KMS-11 (cell line): Measurements from ENCODE around the gene MAP3K8.

Experiments used
- H2AFZ ChIP-seq: fragments of 200-600 bp; sonication (generic); 2 replicates; pipeline ENCODE4 v1.6.1; 2016; ENCODE audit warnings: antibody characterized with exemption, mixed run types, low read depth
- H3K27ac ChIP-seq: fragments of 200-600 bp; sonication (generic); 2 replicates; pipeline ENCODE4 v1.6.1; 2016; ENCODE audit warnings: mild to moderate bottlenecking, mixed run types
- H3K27me3 ChIP-seq: fragments of 200-600 bp; sonication (generic); 2 replicates; pipeline ENCODE4 v1.6.1; 2017; ENCODE audit warnings: mild to moderate bottlenecking, low read depth, mixed run types, moderate library complexity; ENCODE audit not compliant: insufficient read depth
- H3K36me3 ChIP-seq: fragments of 200-600 bp; sonication (generic); 2 replicates; pipeline ENCODE4 v1.6.1; 2017; ENCODE audit warnings: mild to moderate bottlenecking, mixed run types; ENCODE audit not compliant: insufficient read depth
- H3K4me1 ChIP-seq: fragments of 200-600 bp; sonication (generic); 2 replicates; pipeline ENCODE4 v1.6.1; 2016; ENCODE audit warnings: mild to moderate bottlenecking, low read depth, mixed run types; ENCODE audit not compliant: poor library complexity, severe bottlenecking
- H3K4me2 ChIP-seq: fragments of 200-600 bp; sonication (generic); 2 replicates; pipeline ENCODE4 v1.7.0; 2016; ENCODE audit warnings: mild to moderate bottlenecking, mixed run types
- H3K4me3 ChIP-seq: fragments of 200-600 bp; sonication (generic); IDR thresholded peaks from 2 replicates; pipeline ENCODE4 v1.6.1; 2017; ENCODE audit warnings: low read depth, low read length, mixed read lengths; ENCODE audit not compliant: insufficient read depth
- H3K79me2 ChIP-seq: fragments of 200-600 bp; sonication (generic); 2 replicates; pipeline ENCODE4 v1.6.1; 2016; ENCODE audit warnings: low read depth, mixed run types; ENCODE audit not compliant: insufficient read depth
- H3K9ac ChIP-seq: fragments of 200-600 bp; sonication (generic); 2 replicates; pipeline ENCODE4 v1.6.1; 2016; ENCODE audit warnings: mild to moderate bottlenecking, mixed run types
- H4K20me1 ChIP-seq: fragments of 200-600 bp; sonication (generic); 2 replicates; pipeline ENCODE4 v1.6.1; 2016; ENCODE audit warnings: mild to moderate bottlenecking, mixed run types; ENCODE audit not compliant: insufficient read depth
- CTCF ChIP-seq: fragments of 200-600 bp; sonication (generic); conservative IDR thresholded peaks from 2 replicates; pipeline ENCODE4 v1.6.1; 2017; ENCODE audit warnings: low read depth, mild to moderate bottlenecking, antibody characterized with exemption, low read length, moderate library complexity, mixed read lengths

The MAP3K8 gene

GRCh38 chr10:30456266-30456665, 22.3 kb downstream of the MAP3K8 start:
- no peak overlapping the region for H3K4me2 ChIP-seq
- TF ChIP-seq CTCF: no peak
- H3K27ac ChIP-seq: no peak overlapping the region
- no peaks in the 10 kb centered on the region for H3K79me2 ChIP-seq
- no peaks in the 10 kb centered on the region for H3K4me1 ChIP-seq
- no peaks in the 10 kb centered on the region for H3K27me3 ChIP-seq
- H3K4me3 ChIP-seq: no peak overlapping the region
- H3K9ac ChIP-seq: no peak overlapping the region
- no peaks in the 10 kb centered on the region for H4K20me1 ChIP-seq
- no peak overlapping the region for H2AFZ ChIP-seq
- no peaks in the 10 kb centered on the region for H3K36me3 ChIP-seq

- no peak for TF ChIP-seq CTCF
- no peak overlapping the region for H3K4me2 ChIP-seq
- no peak overlapping the region for H3K9ac ChIP-seq
- no peaks in the 10 kb centered on the region for H3K79me2 ChIP-seq
- H4K20me1 ChIP-seq: no peaks in the 10 kb centered on the region
- H3K4me1 ChIP-seq: no peaks in the 10 kb centered on the region
- H2AFZ ChIP-seq: no peak overlapping the region
- H3K36me3 ChIP-seq: no peaks in the 10 kb centered on the region
- no peak overlapping the region for H3K27ac ChIP-seq
- H3K4me3 ChIP-seq: no peak overlapping the region
- no peaks in the 10 kb centered on the region for H3K27me3 ChIP-seq
Observed at GRCh38 chr10:30459283-30459682, 25.3 kb downstream of the MAP3K8 start.

GRCh38 chr10:30460121-30460520, 26.1 kb downstream of the MAP3K8 start:
- Histone ChIP-seq H3K36me3 (no peaks in the 10 kb centered on the region), H3K9ac (no peak overlapping the region), H3K4me3 (no peak overlapping the region), H3K4me2 (no peak overlapping the region), H4K20me1 (no peaks in the 10 kb centered on the region), H2AFZ (no peak overlapping the region), H3K4me1 (no peaks in the 10 kb centered on the region), H3K27ac (no peak overlapping the region), H3K79me2 (no peaks in the 10 kb centered on the region), H3K27me3 (no peaks in the 10 kb centered on the region)
- no peak for TF ChIP-seq CTCF

GRCh38 chr10:30462513-30462912, 28.5 kb downstream of the MAP3K8 start:
- no peak overlapping the region for H3K4me3 ChIP-seq
- no peak for TF ChIP-seq CTCF
- no peaks in the 10 kb centered on the region for H4K20me1 ChIP-seq
- no peaks in the 10 kb centered on the region for H3K4me1 ChIP-seq
- no peak overlapping the region for H2AFZ ChIP-seq
- no peaks in the 10 kb centered on the region for H3K27me3 ChIP-seq
- no peak overlapping the region for H3K4me2 ChIP-seq
- no peaks in the 10 kb centered on the region for H3K36me3 ChIP-seq
- H3K27ac ChIP-seq: no peak overlapping the region
- no peak overlapping the region for H3K9ac ChIP-seq
- no peaks in the 10 kb centered on the region for H3K79me2 ChIP-seq
